Activated T-helper 1 cell treated with anti-CD3 and anti-CD28 coated beads, Interleukin-2, amount 50 U/mL, for 16 hours (primary cell): Measurements from ENCODE around the gene PRRG2.
"Not testable (repeated sequence)": the region's sequence is repeated elsewhere in the genome, so short reads cannot be mapped to it uniquely, and the experiment has no call there.

Experiments used
- DNase-seq, 2 donors: peaks; one replicate each; pipeline ENCODE4 v3.0.0-alpha.2; 2020; ENCODE audit warnings: low read depth in 1 of 2, low spot score in 1 of 2

The PRRG2 gene

GRCh38 chr19:49599378-49600295 lies 18.5 kb downstream of the PRRG2 start:
- DNase-seq = no peak

- DNase-seq = no peak
Observed at GRCh38 chr19:49601482-49602038, 20.4 kb downstream of the PRRG2 start.

GRCh38 chr19:49602806-49603205 lies 21.7 kb downstream of the PRRG2 start:
- no peak for DNase-seq

GRCh38 chr19:49605605-49606004 lies 24.5 kb downstream of the PRRG2 start:
- DNase-seq = no peak

- no peak for DNase-seq
Observed at GRCh38 chr19:49609499-49610092, 28.5 kb downstream of the PRRG2 start.

GRCh38 chr19:49613374-49613773 lies 32.3 kb downstream of the PRRG2 start:
- no peak for DNase-seq

GRCh38 chr19:49614096-49614833 lies 33.1 kb downstream of the PRRG2 start:
- no peak for DNase-seq

GRCh38 chr19:49615861-49616260 lies 34.7 kb downstream of the PRRG2 start:
- DNase-seq = no peak

- DNase-seq = no peak
Observed at GRCh38 chr19:49616532-49616931, 35.4 kb downstream of the PRRG2 start.

- DNase-seq = no peak
Observed at GRCh38 chr19:49616945-49617344, 35.8 kb downstream of the PRRG2 start.

GRCh38 chr19:49617860-49618259 lies 36.7 kb downstream of the PRRG2 start:
- DNase-seq = not testable (repeated sequence)

- DNase-seq = no peak
Observed at GRCh38 chr19:49624967-49625910, 44.1 kb downstream of the PRRG2 start.

- DNase-seq = no peak
Observed at GRCh38 chr19:49626226-49626625, 45.1 kb downstream of the PRRG2 start.

GRCh38 chr19:49629659-49630058 lies 48.5 kb downstream of the PRRG2 start:
- no peak for DNase-seq

- DNase-seq = no peak
Observed at GRCh38 chr19:49631014-49631588, 50.0 kb downstream of the PRRG2 start.

- no peak for DNase-seq
Observed at GRCh38 chr19:49631610-49632192, 50.6 kb downstream of the PRRG2 start.

- no peak for DNase-seq
Observed at GRCh38 chr19:49632576-49632975, 51.5 kb downstream of the PRRG2 start.

- not testable (repeated sequence) for DNase-seq
Observed at GRCh38 chr19:49633273-49633672, 52.2 kb downstream of the PRRG2 start.

GRCh38 chr19:49635530-49636232 lies 54.6 kb downstream of the PRRG2 start:
- no peak for DNase-seq
